Keratinocyte (primary cell): ENCODE measurements around the gene NUP214. TPM values are rescaled to one million over a fixed set of nuclear protein-coding genes. Genes with fewer than 3 reads are reported as not detected.
"Not testable (repeated sequence)": the region's sequence is repeated elsewhere in the genome, so short reads cannot be mapped to it uniquely, and the experiment has no call there.

Experiments used
- DNase-seq: peaks from one replicate; pipeline ENCODE4 v3.0.0-alpha.2; 2011; ENCODE audit warnings: low read depth, missing footprints, low spot score
- FAIRE-seq: peaks from 2 replicates; lab custom pipeline; 2011; peaks lifted over from hg19 to GRCh38; lab: Jason Lieb, UNC
- H2AFZ ChIP-seq: 2 replicates; pipeline ENCODE4 v1.6.0; 2012; ENCODE audit warnings: low read length, control low read depth, inconsistent platforms; ENCODE audit not compliant: control insufficient read depth
- H3K27ac ChIP-seq: 2 replicates; pipeline ENCODE4 v1.5.1; 2011; ENCODE audit warnings: low read length; ENCODE audit not compliant: control insufficient read depth, insufficient read depth
- H3K27me3 ChIP-seq: 3 replicates; pipeline ENCODE4 v1.6.0; 2011; ENCODE audit warnings: low read length; ENCODE audit not compliant: control insufficient read depth, insufficient read depth; ENCODE audit errors: extremely low read depth
- H3K36me3 ChIP-seq, 2 experiments: 2 replicates in 1 of 2; 3 replicates in 1 of 2; pipeline ENCODE4 v1.5.1; 2011; ENCODE audit warnings: low read length in 2 of 2, mild to moderate bottlenecking in 1 of 2; ENCODE audit not compliant: control insufficient read depth in 2 of 2, insufficient read depth in 2 of 2; ENCODE audit errors: extremely low read depth in 1 of 2
- H3K4me1 ChIP-seq: 3 replicates; pipeline ENCODE4 v1.5.1; 2011; ENCODE audit warnings: low read length; ENCODE audit not compliant: control insufficient read depth, insufficient read depth; ENCODE audit errors: extremely low read depth
- H3K4me2 ChIP-seq: 3 replicates; pipeline ENCODE4 v1.6.0; 2011; ENCODE audit warnings: low read depth, low read length; ENCODE audit not compliant: control insufficient read depth, insufficient read depth; ENCODE audit errors: extremely low read depth
- H3K4me3 ChIP-seq, 3 experiments: fragments of 200-600 bp in 1 of 3; sonication (generic) in 1 of 3; 2 replicates in 2 of 3; 3 replicates in 1 of 3; pipeline ENCODE4 v1.5.1; 2011 to 2016; ENCODE audit warnings: low read length in 3 of 3, mild to moderate bottlenecking in 3 of 3, control low read depth in 2 of 3, inconsistent platforms in 1 of 3, low read depth in 1 of 3, mixed read lengths in 1 of 3, mixed run types in 1 of 3, moderate library complexity in 1 of 3; ENCODE audit not compliant: control insufficient read depth in 2 of 3, insufficient read depth in 2 of 3; ENCODE audit errors: extremely low read depth in 1 of 3
- H3K79me2 ChIP-seq: 2 replicates; pipeline ENCODE4 v1.6.0; 2012; ENCODE audit warnings: low read length; ENCODE audit not compliant: control insufficient read depth, insufficient read depth
- H3K9ac ChIP-seq: 3 replicates; pipeline ENCODE4 v1.6.0; 2011; ENCODE audit warnings: low read length; ENCODE audit not compliant: control insufficient read depth, insufficient read depth; ENCODE audit errors: extremely low read depth
- H3K9me1 ChIP-seq: 3 replicates; pipeline ENCODE4 v1.6.0; 2011; ENCODE audit warnings: low read length; ENCODE audit not compliant: control insufficient read depth, insufficient read depth; ENCODE audit errors: extremely low read depth
- H3K9me3 ChIP-seq: 2 replicates; pipeline ENCODE4 v1.5.1; 2012; ENCODE audit warnings: low read depth, low read length; ENCODE audit not compliant: control insufficient read depth
- H4K20me1 ChIP-seq: 3 replicates; pipeline ENCODE4 v1.6.0; 2011; ENCODE audit warnings: low read length; ENCODE audit not compliant: control insufficient read depth, insufficient read depth; ENCODE audit errors: extremely low read depth
- EZH2 ChIP-seq: IDR thresholded peaks from one replicate; pipeline ENCODE4 v1.6.1; 2012; ENCODE audit warnings: inconsistent platforms, mild to moderate bottlenecking, low read length, moderate library complexity
- dilution Hi-C: fragments of 300-500 bp; cut with MboI; formaldehyde crosslinking; loops from one replicate; pipeline ENCODE4 v1.7.0; 2020; ENCODE audit warnings: low sequenced_read_pairs; ENCODE audit not compliant: extremely low pct_ligation_motif_present
- polyA plus RNA-seq, 5 experiments: library from polyadenylated mRNA; depleted of rRNA in 3 of 5; stranded (reverse) in 3 of 5; stranded (forward) in 1 of 5; unstranded in 1 of 5; fragments of >200 nt; gene quantifications; 1 replicate in 1 of 5; 2 replicates in 3 of 5; 3 replicates in 1 of 5; pipeline versions ENCODE4 v1.2.1 to v1.2.3, GENCODE V29; 2011 to 2012; ENCODE audit warnings: missing spikeins in 2 of 5, low read depth in 1 of 5, low replicate concordance in 1 of 5
- TF ChIP-seq, protein P1 (sequence below), 3 experiments: IDR thresholded peaks in 1 of 3; conservative IDR thresholded peaks in 1 of 3; optimal IDR thresholded peaks in 1 of 3; 2 replicates in 2 of 3; 3 replicates in 1 of 3; pipeline versions ENCODE3 to v1.5.1; 2011; ENCODE audit warnings: low read length in 3 of 3, mild to moderate bottlenecking in 3 of 3, moderate library complexity in 2 of 3, control low read depth in 1 of 3, inconsistent platforms in 1 of 3; ENCODE audit not compliant: insufficient read depth in 2 of 3; ENCODE audit errors: extremely low read depth in 1 of 3

The NUP214 gene
- polyA plus RNA-seq, 1 donor (not counting 4 experiments of a cell fraction or from before 2014, with no cell fraction given), result 7.3 TPM

DNA sequence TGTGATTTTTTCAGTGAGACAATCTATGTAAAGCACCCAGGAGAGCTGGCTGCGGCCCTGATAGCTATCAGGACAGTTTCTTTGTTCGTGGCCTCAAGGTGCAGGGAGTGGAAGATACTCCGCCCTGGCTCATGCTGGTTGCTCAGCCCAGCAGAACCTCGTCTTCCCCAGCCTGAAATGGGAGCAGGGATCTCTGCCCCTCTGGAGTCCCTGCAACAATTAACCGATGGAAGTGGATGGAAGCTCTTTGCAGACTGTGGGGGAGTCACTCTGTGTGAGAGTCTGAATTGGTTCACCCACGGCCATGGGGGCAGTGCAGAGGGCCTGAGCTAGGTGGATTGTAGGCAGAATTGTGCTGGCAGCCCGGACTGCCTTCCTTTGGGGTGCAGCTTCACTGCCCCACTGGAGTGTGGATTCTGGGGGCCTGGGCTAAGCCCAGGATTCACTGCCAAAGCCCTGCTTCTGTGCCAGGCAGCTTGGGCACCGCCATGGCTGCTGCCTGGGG is 26.2 kb upstream of the NUP214 start:
- dilution Hi-C loops, result no loop called here
- H3K79me2 ChIP-seq, result no peaks in the 10 kb centered on the region
- no peak overlapping the region for H3K27ac ChIP-seq
- peaks cover 6% of the 10 kb centered on the region for H3K4me1 ChIP-seq
- H3K4me3 ChIP-seq, result no peak overlapping the region
- no peaks in the 10 kb centered on the region for H3K9me1 ChIP-seq
- TF ChIP-seq, protein P1, sequence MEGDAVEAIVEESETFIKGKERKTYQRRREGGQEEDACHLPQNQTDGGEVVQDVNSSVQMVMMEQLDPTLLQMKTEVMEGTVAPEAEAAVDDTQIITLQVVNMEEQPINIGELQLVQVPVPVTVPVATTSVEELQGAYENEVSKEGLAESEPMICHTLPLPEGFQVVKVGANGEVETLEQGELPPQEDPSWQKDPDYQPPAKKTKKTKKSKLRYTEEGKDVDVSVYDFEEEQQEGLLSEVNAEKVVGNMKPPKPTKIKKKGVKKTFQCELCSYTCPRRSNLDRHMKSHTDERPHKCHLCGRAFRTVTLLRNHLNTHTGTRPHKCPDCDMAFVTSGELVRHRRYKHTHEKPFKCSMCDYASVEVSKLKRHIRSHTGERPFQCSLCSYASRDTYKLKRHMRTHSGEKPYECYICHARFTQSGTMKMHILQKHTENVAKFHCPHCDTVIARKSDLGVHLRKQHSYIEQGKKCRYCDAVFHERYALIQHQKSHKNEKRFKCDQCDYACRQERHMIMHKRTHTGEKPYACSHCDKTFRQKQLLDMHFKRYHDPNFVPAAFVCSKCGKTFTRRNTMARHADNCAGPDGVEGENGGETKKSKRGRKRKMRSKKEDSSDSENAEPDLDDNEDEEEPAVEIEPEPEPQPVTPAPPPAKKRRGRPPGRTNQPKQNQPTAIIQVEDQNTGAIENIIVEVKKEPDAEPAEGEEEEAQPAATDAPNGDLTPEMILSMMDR (optimal IDR thresholded peaks at IDR 0.05 in 1 of 3, IDR thresholded peaks at IDR 0.05 in 1 of 3, conservative IDR thresholded peaks at IDR 0.05 in 1 of 3; ENCODE audit: extremely low read depth in 1 of 3, insufficient read depth in 2 of 3, low read length in 3 of 3), result no peak
- TF ChIP-seq EZH2, result no peak
- H3K4me2 ChIP-seq, result no peak overlapping the region
- H3K9ac ChIP-seq, result no peak overlapping the region
- no peaks in the 10 kb centered on the region for H3K36me3 ChIP-seq
- peaks cover 40% of the 10 kb centered on the region for H3K27me3 ChIP-seq
- DNase-seq (no peak), FAIRE-seq (no peak)
- no peak overlapping the region for H2AFZ ChIP-seq
- no peaks in the 10 kb centered on the region for H4K20me1 ChIP-seq
- no peaks in the 10 kb centered on the region for H3K9me3 ChIP-seq

DNA sequence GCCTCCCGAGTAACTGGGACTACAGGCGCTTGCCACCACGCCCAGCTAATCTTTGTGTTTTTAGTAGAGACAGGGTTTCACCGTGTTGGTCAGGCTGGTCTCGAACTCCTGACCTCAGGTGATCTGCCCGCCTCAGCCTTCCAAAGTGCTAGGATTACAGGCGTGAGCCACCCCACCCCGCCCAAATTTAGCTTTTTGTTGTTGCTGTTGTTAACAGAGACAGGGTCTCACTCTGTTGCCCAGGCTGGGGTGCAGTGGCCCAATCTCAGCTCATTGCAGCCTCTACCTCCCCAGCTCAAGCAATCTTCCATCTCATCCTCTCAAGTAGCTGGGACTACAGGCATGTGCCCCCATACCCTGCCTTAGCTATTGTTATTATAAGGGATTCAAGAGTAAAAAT is 25.5 kb upstream of the NUP214 start:
- H3K9ac ChIP-seq, DNase-seq, H3K9me1 ChIP-seq, H3K4me2 ChIP-seq, H3K4me1 ChIP-seq, H3K36me3 ChIP-seq, H2AFZ ChIP-seq, H3K79me2 ChIP-seq, H3K27ac ChIP-seq, FAIRE-seq, H4K20me1 ChIP-seq, H3K9me3 ChIP-seq, H3K4me3 ChIP-seq, dilution Hi-C loops: not testable (repeated sequence)
- peaks cover 38% of the 10 kb centered on the region for H3K27me3 ChIP-seq

DNA sequence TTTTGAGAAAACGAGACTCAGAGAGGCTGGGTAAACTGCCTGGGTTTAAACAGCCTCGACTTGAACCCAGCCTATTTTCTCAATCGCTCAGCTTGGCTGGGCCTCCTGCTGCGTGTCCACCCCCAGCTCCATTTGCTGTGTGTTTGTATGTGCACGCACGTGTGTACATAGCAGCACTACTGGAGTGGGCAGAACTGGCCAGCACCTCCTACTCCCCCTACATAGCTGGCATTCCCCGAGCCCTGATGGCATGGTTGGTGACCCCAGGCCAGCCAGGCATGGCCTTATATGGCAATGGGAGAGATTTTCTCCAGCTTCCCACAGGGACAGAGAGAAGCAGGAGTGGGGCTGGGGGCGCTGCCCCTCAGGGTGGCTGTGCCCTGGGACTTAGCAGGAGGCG is 24.9 kb upstream of the NUP214 start:
- DNase-seq (no peak), FAIRE-seq (no peak)
- TF ChIP-seq EZH2, result no peak
- TF ChIP-seq, protein P1 (optimal IDR thresholded peaks at IDR 0.05 in 1 of 3, IDR thresholded peaks at IDR 0.05 in 1 of 3, conservative IDR thresholded peaks at IDR 0.05 in 1 of 3; ENCODE audit: extremely low read depth in 1 of 3, insufficient read depth in 2 of 3, low read length in 3 of 3), result no peak
- Histone ChIP-seq H3K4me3 (no peak overlapping the region), H3K36me3 (no peaks in the 10 kb centered on the region), H3K9ac (no peak overlapping the region), H4K20me1 (no peaks in the 10 kb centered on the region), H2AFZ (no peak overlapping the region), H3K4me2 (no peak overlapping the region), H3K9me1 (no peaks in the 10 kb centered on the region), H3K27ac (no peak overlapping the region), H3K4me1 (no peaks in the 10 kb centered on the region), H3K9me3 (no peaks in the 10 kb centered on the region), H3K27me3 (peaks cover 33% of the 10 kb centered on the region), H3K79me2 (no peaks in the 10 kb centered on the region)
- dilution Hi-C loops, result no loop called here
